ENCODE measurements around the gene ANKRD28.

Gene ANKRD28

GRCh38 chr3:15766406-15766805 lies 31.4 kb downstream of the ANKRD28 start:
- Histone ChIP-seq H2AFZ (ENCODE audit: low read length) (no peak overlapping the region), H3K79me2 (ENCODE audit: insufficient read depth, low read length) (peaks cover 1% of the 10 kb centered on the region; the same call in 1 of the 2 replicates), H3K9me3 (ENCODE audit: low read length) (no peaks in the 10 kb centered on the region), H3K9me2 (ENCODE audit: low read depth, low read length) (no peaks in the 10 kb centered on the region), H3K27me3 (ENCODE audit: insufficient read depth, low read length) (no peaks in the 10 kb centered on the region), H3K4me2 (ENCODE audit: low read length) (no peak overlapping the region), H3K4me1 (ENCODE audit: insufficient read depth, low read length, severe bottlenecking) (peaks cover 7% of the 10 kb centered on the region), H4K20me1 (ENCODE audit: insufficient read depth, low read length) (no peaks in the 10 kb centered on the region), H3K27ac (ENCODE audit: low read depth, low read length, poor library complexity, severe bottlenecking) (no peak overlapping the region), H3K36me3 (ENCODE audit: insufficient read depth, low read length) (peaks cover 15% of the 10 kb centered on the region), H3K4me3 (ENCODE audit: low read depth, low read length, poor library complexity, severe bottlenecking) (no peak overlapping the region), H3F3A (ENCODE audit: insufficient read depth, low read length) (no peaks in the 10 kb centered on the region), H3K9ac (ENCODE audit: low read length) (no peak overlapping the region)
- TF ChIP-seq CTCF (IDR thresholded peaks at IDR 0.05; ENCODE audit: low read length) (no peak), EZH2 (IDR thresholded peaks at IDR 0.05; ENCODE audit: borderline replicate concordance, low read length) (no peak)

- no peaks in the 10 kb centered on the region for H3K9me3 ChIP-seq (ENCODE audit: low read length)
- H3K9ac ChIP-seq (ENCODE audit: low read length) = no peak overlapping the region
- no peaks in the 10 kb centered on the region for H3K4me1 ChIP-seq (ENCODE audit: insufficient read depth, low read length, severe bottlenecking)
- TF ChIP-seq CTCF (IDR thresholded peaks at IDR 0.05; ENCODE audit: low read length) (no peak), EZH2 (IDR thresholded peaks at IDR 0.05; ENCODE audit: borderline replicate concordance, low read length) (no peak)
- H4K20me1 ChIP-seq (ENCODE audit: insufficient read depth, low read length) = no peaks in the 10 kb centered on the region
- H3K9me2 ChIP-seq (ENCODE audit: low read depth, low read length) = no peaks in the 10 kb centered on the region
- H3K4me2 ChIP-seq (ENCODE audit: low read length) = no peak overlapping the region
- no peaks in the 10 kb centered on the region for H3F3A ChIP-seq (ENCODE audit: insufficient read depth, low read length)
- H2AFZ ChIP-seq (ENCODE audit: low read length) = no peak overlapping the region
- H3K4me3 ChIP-seq (ENCODE audit: low read depth, low read length, poor library complexity, severe bottlenecking) = no peak overlapping the region
- peaks cover 28% of the 10 kb centered on the region for H3K36me3 ChIP-seq (ENCODE audit: insufficient read depth, low read length)
- no peaks in the 10 kb centered on the region for H3K27me3 ChIP-seq (ENCODE audit: insufficient read depth, low read length)
- no peaks in the 10 kb centered on the region for H3K79me2 ChIP-seq (ENCODE audit: insufficient read depth, low read length)
- no peak overlapping the region for H3K27ac ChIP-seq (ENCODE audit: low read depth, low read length, poor library complexity, severe bottlenecking)
Measured at GRCh38 chr3:15758295-15758694, 39.5 kb downstream of the ANKRD28 start.

GRCh38 chr3:15757824-15758223 lies 40.0 kb downstream of the ANKRD28 start:
- no peak overlapping the region for H3K27ac ChIP-seq (ENCODE audit: low read depth, low read length, poor library complexity, severe bottlenecking)
- H3K27me3 ChIP-seq (ENCODE audit: insufficient read depth, low read length) = no peaks in the 10 kb centered on the region
- H3K9me3 ChIP-seq (ENCODE audit: low read length) = no peaks in the 10 kb centered on the region
- no peak for TF ChIP-seq EZH2 (IDR thresholded peaks at IDR 0.05; ENCODE audit: borderline replicate concordance, low read length)
- no peak for TF ChIP-seq CTCF (IDR thresholded peaks at IDR 0.05; ENCODE audit: low read length)
- no peak overlapping the region for H3K4me2 ChIP-seq (ENCODE audit: low read length)
- H3K79me2 ChIP-seq (ENCODE audit: insufficient read depth, low read length) = no peaks in the 10 kb centered on the region
- H3F3A ChIP-seq (ENCODE audit: insufficient read depth, low read length) = no peaks in the 10 kb centered on the region
- H4K20me1 ChIP-seq (ENCODE audit: insufficient read depth, low read length) = no peaks in the 10 kb centered on the region
- no peak overlapping the region for H3K4me3 ChIP-seq (ENCODE audit: low read depth, low read length, poor library complexity, severe bottlenecking)
- no peaks in the 10 kb centered on the region for H3K4me1 ChIP-seq (ENCODE audit: insufficient read depth, low read length, severe bottlenecking)
- H3K36me3 ChIP-seq (ENCODE audit: insufficient read depth, low read length) = peaks cover 33% of the 10 kb centered on the region
- no peaks in the 10 kb centered on the region for H3K9me2 ChIP-seq (ENCODE audit: low read depth, low read length)
- no peak overlapping the region for H3K9ac ChIP-seq (ENCODE audit: low read length)
- no peak overlapping the region for H2AFZ ChIP-seq (ENCODE audit: low read length)
